Keratinocyte (primary cell): ENCODE results near the gene RGMA. TPM values are rescaled to one million over a fixed set of nuclear protein-coding genes. Genes with fewer than 3 reads are reported as not detected.

Source experiments
- DNase-seq: peaks from one replicate; pipeline ENCODE4 v3.0.0-alpha.2; 2011; ENCODE audit warnings: low read depth, missing footprints, low spot score
- FAIRE-seq: peaks from 2 replicates; lab custom pipeline; 2011; peaks lifted over from hg19 to GRCh38; lab: Jason Lieb, UNC
- H2AFZ ChIP-seq: 2 replicates; pipeline ENCODE4 v1.6.0; 2012; ENCODE audit warnings: low read length, control low read depth, inconsistent platforms; ENCODE audit not compliant: control insufficient read depth
- H3K27ac ChIP-seq: 2 replicates; pipeline ENCODE4 v1.5.1; 2011; ENCODE audit warnings: low read length; ENCODE audit not compliant: control insufficient read depth, insufficient read depth
- H3K27me3 ChIP-seq: 3 replicates; pipeline ENCODE4 v1.6.0; 2011; ENCODE audit warnings: low read length; ENCODE audit not compliant: control insufficient read depth, insufficient read depth; ENCODE audit errors: extremely low read depth
- H3K36me3 ChIP-seq, 2 experiments: 2 replicates in 1 of 2; 3 replicates in 1 of 2; pipeline ENCODE4 v1.5.1; 2011; ENCODE audit warnings: low read length in 2 of 2, mild to moderate bottlenecking in 1 of 2; ENCODE audit not compliant: control insufficient read depth in 2 of 2, insufficient read depth in 2 of 2; ENCODE audit errors: extremely low read depth in 1 of 2
- H3K4me1 ChIP-seq: 3 replicates; pipeline ENCODE4 v1.5.1; 2011; ENCODE audit warnings: low read length; ENCODE audit not compliant: control insufficient read depth, insufficient read depth; ENCODE audit errors: extremely low read depth
- H3K4me2 ChIP-seq: 3 replicates; pipeline ENCODE4 v1.6.0; 2011; ENCODE audit warnings: low read depth, low read length; ENCODE audit not compliant: control insufficient read depth, insufficient read depth; ENCODE audit errors: extremely low read depth
- H3K4me3 ChIP-seq, 3 experiments: fragments of 200-600 bp in 1 of 3; sonication (generic) in 1 of 3; 2 replicates in 2 of 3; 3 replicates in 1 of 3; pipeline ENCODE4 v1.5.1; 2011 to 2016; ENCODE audit warnings: low read length in 3 of 3, mild to moderate bottlenecking in 3 of 3, control low read depth in 2 of 3, inconsistent platforms in 1 of 3, low read depth in 1 of 3, mixed read lengths in 1 of 3, mixed run types in 1 of 3, moderate library complexity in 1 of 3; ENCODE audit not compliant: control insufficient read depth in 2 of 3, insufficient read depth in 2 of 3; ENCODE audit errors: extremely low read depth in 1 of 3
- H3K79me2 ChIP-seq: 2 replicates; pipeline ENCODE4 v1.6.0; 2012; ENCODE audit warnings: low read length; ENCODE audit not compliant: control insufficient read depth, insufficient read depth
- H3K9ac ChIP-seq: 3 replicates; pipeline ENCODE4 v1.6.0; 2011; ENCODE audit warnings: low read length; ENCODE audit not compliant: control insufficient read depth, insufficient read depth; ENCODE audit errors: extremely low read depth
- H3K9me1 ChIP-seq: 3 replicates; pipeline ENCODE4 v1.6.0; 2011; ENCODE audit warnings: low read length; ENCODE audit not compliant: control insufficient read depth, insufficient read depth; ENCODE audit errors: extremely low read depth
- H3K9me3 ChIP-seq: 2 replicates; pipeline ENCODE4 v1.5.1; 2012; ENCODE audit warnings: low read depth, low read length; ENCODE audit not compliant: control insufficient read depth
- H4K20me1 ChIP-seq: 3 replicates; pipeline ENCODE4 v1.6.0; 2011; ENCODE audit warnings: low read length; ENCODE audit not compliant: control insufficient read depth, insufficient read depth; ENCODE audit errors: extremely low read depth
- CTCF ChIP-seq, 3 experiments: IDR thresholded peaks in 1 of 3; conservative IDR thresholded peaks in 1 of 3; optimal IDR thresholded peaks in 1 of 3; 2 replicates in 2 of 3; 3 replicates in 1 of 3; pipeline versions ENCODE3 to v1.5.1; 2011; ENCODE audit warnings: low read length in 3 of 3, mild to moderate bottlenecking in 3 of 3, moderate library complexity in 2 of 3, control low read depth in 1 of 3, inconsistent platforms in 1 of 3; ENCODE audit not compliant: insufficient read depth in 2 of 3; ENCODE audit errors: extremely low read depth in 1 of 3
- EZH2 ChIP-seq: IDR thresholded peaks from one replicate; pipeline ENCODE4 v1.6.1; 2012; ENCODE audit warnings: inconsistent platforms, mild to moderate bottlenecking, low read length, moderate library complexity
- dilution Hi-C: fragments of 300-500 bp; cut with MboI; formaldehyde crosslinking; loops from one replicate; pipeline ENCODE4 v1.7.0; 2020; ENCODE audit warnings: low sequenced_read_pairs; ENCODE audit not compliant: extremely low pct_ligation_motif_present
- polyA plus RNA-seq, 5 experiments: library from polyadenylated mRNA; depleted of rRNA in 3 of 5; stranded (reverse) in 3 of 5; stranded (forward) in 1 of 5; unstranded in 1 of 5; fragments of >200 nt; gene quantifications; 1 replicate in 1 of 5; 2 replicates in 3 of 5; 3 replicates in 1 of 5; pipeline versions ENCODE4 v1.2.1 to v1.2.3, GENCODE V29; 2011 to 2012; ENCODE audit warnings: missing spikeins in 2 of 5, low read depth in 1 of 5, low replicate concordance in 1 of 5

Gene RGMA
- polyA plus RNA-seq, 1 donor (not counting 4 experiments of a cell fraction or from before 2014, with no cell fraction given) = 0.18 TPM

- DNase-seq (no peak), FAIRE-seq (no peak)
- Histone ChIP-seq H2AFZ (no peak overlapping the region), H3K4me3 (no peak overlapping the region), H3K4me2 (no peak overlapping the region), H3K9me3 (no peaks in the 10 kb centered on the region), H3K79me2 (no peaks in the 10 kb centered on the region), H3K9ac (no peak overlapping the region), H3K27ac (no peak overlapping the region), H3K36me3 (no peaks in the 10 kb centered on the region), H3K4me1 (peaks cover 6% of the 10 kb centered on the region), H3K27me3 (peaks cover 16% of the 10 kb centered on the region), H3K9me1 (no peaks in the 10 kb centered on the region), H4K20me1 (no peaks in the 10 kb centered on the region)
- dilution Hi-C loops = no loop called here
- no peak for TF ChIP-seq EZH2
- TF ChIP-seq CTCF (optimal IDR thresholded peaks at IDR 0.05 in 1 of 3, IDR thresholded peaks at IDR 0.05 in 1 of 3, conservative IDR thresholded peaks at IDR 0.05 in 1 of 3; ENCODE audit: extremely low read depth in 1 of 3, insufficient read depth in 2 of 3, low read length in 3 of 3) = no peak
Observed at GRCh38 chr15:93044301-93045190, 44.5 kb downstream of the RGMA start.

GRCh38 chr15:93043621-93044300 lies 45.2 kb downstream of the RGMA start:
- no peak for TF ChIP-seq CTCF (optimal IDR thresholded peaks at IDR 0.05 in 1 of 3, IDR thresholded peaks at IDR 0.05 in 1 of 3, conservative IDR thresholded peaks at IDR 0.05 in 1 of 3; ENCODE audit: extremely low read depth in 1 of 3, insufficient read depth in 2 of 3, low read length in 3 of 3)
- TF ChIP-seq EZH2 = no peak
- Histone ChIP-seq H3K4me2 (no peak overlapping the region), H3K4me1 (peaks cover 3% of the 10 kb centered on the region), H3K9me1 (no peaks in the 10 kb centered on the region), H3K4me3 (no peak overlapping the region), H3K79me2 (no peaks in the 10 kb centered on the region), H4K20me1 (no peaks in the 10 kb centered on the region), H3K36me3 (no peaks in the 10 kb centered on the region), H3K27ac (no peak overlapping the region), H2AFZ (no peak overlapping the region), H3K9me3 (no peaks in the 10 kb centered on the region), H3K27me3 (peaks cover 11% of the 10 kb centered on the region), H3K9ac (no peak overlapping the region)
- FAIRE-seq (no peak), DNase-seq (no peak)
- dilution Hi-C loops = no loop called here
